ENCODE results near the gene ZNF32. TPM values are rescaled to one million over a fixed set of nuclear protein-coding genes. Genes with fewer than 3 reads are reported as not detected.

ZNF32 gene
- total and polyA plus RNA-seq, 2 of the 8 experiments (the other 6 are each of a cell fraction or from before 2014, with no cell fraction given) = 17.2 to 22.5 TPM

- TF ChIP-seq ATF2 (IDR thresholded peaks at IDR 0.05; ENCODE audit: low read length) (no peak), CEBPB (IDR thresholded peaks at IDR 0.05; ENCODE audit: low read depth, low read length) (no peak), EP300 (IDR thresholded peaks at IDR 0.05; ENCODE audit: borderline replicate concordance in 1 of 2, low read depth in 2 of 2, low read length in 2 of 2) (no peak)
These were observed 5.1 kb upstream of the ZNF32 start (continued) for GRCh38 chr10:43653746-43654145.
